ENCODE results near the gene STXBP6. TPM values are rescaled to one million over a fixed set of nuclear protein-coding genes. Genes with fewer than 3 reads are reported as not detected.
"Not testable (repeated sequence)": the region's sequence is repeated elsewhere in the genome, so short reads cannot be mapped to it uniquely, and the experiment has no call there.

The STXBP6 gene
- total RNA-seq, 2 donors from 2014 or later: 13.5 to 20.2 TPM

- H3K36me3 ChIP-seq: no peaks in the 10 kb centered on the region
- peaks cover 0 to 7% of the 10 kb centered on the region in 2 donors for H3K4me1 ChIP-seq
- no peaks in the 10 kb centered on the region for H3K9me3 ChIP-seq
- no peaks in the 10 kb centered on the region for H3K27me3 ChIP-seq
- no peak overlapping the region for H3K4me3 ChIP-seq
- TF ChIP-seq CTCF (IDR thresholded peaks at IDR 0.05): no peak
- H3K27ac ChIP-seq: no peak overlapping the region
- no peak for DNase-seq (ENCODE audit: low spot score)
Measured at GRCh38 chr14:24937300-24937699, 112.6 kb downstream of the STXBP6 start.

DNA sequence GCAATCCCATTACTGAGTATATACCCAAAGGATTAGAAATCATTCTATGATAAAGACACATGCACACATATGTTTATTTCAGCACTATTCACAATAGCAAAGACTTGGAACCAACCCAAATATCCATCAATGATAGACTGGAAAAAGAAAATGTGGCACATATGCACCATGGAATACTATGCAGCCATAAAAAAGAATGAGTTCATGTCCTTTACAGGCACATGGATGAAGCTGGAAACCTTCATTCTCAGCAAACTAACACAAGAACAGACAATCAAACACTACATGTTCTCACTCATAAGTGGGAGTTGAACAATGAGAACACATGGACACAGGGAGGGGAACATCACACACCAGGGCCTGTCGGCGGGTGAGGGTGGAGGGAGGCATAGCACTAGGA, 113.2 kb downstream of the STXBP6 start:
- not testable (repeated sequence) for H3K9me3 ChIP-seq; H3K36me3 ChIP-seq; DNase-seq (ENCODE audit: low spot score); H3K27ac ChIP-seq; H3K4me1 ChIP-seq; H3K27me3 ChIP-seq; H3K4me3 ChIP-seq

DNA sequence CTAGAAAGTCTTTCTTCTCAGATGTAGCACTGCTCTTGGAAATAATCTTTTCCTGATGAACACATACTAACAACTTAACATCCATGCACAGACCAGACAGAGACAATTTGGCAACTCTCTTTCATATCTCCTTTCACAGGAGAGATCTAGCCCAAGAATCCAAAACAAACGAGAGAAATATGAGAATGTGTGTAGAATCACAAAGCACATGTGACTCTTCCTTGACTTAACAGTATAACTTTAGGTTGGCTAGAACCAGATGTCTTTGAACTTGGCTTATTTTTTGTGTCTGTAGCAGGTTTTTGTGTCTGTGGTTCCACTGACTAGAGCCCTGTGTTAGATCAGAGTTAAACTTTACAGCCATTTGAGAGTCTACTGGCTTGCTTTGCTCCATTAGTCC, 114.2 kb downstream of the STXBP6 start:
- Histone ChIP-seq H3K27ac (no peak overlapping the region), H3K27me3 (no peaks in the 10 kb centered on the region), H3K4me1 (peaks cover 0 to 7% of the 10 kb centered on the region in 2 donors), H3K9me3 (no peaks in the 10 kb centered on the region), H3K4me3 (no peak overlapping the region), H3K36me3 (no peaks in the 10 kb centered on the region)
- no peak for TF ChIP-seq CTCF (IDR thresholded peaks at IDR 0.05)
- DNase-seq (ENCODE audit: low spot score): no peak

DNA sequence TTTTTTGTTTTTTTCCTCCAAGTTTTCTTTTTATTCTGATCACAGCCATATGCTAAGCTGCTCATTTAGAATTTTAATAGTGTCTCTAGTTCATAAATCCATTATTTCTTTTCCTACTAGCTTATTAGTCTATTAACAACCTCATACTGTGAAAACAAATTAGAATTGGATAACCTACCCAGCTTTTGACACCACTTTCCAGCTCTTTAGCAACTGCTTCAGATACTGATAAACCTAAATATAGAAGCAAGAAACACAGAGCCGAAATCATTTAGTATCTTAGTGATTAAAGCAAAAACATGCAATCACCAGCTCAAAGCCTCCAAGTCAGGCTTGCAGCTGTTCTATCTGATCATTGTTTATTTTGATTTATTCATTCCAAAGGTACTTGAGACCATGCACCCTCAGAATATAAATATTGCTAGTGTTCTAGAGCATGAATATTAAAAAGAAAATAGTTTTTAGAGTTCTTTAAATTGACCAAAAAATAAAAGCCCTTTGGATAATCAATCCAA, 121.5 kb downstream of the STXBP6 start:
- H3K27ac ChIP-seq: peak overlapping the region in 1 of 2 donors; percentile 9
- H3K27me3 ChIP-seq: no peaks in the 10 kb centered on the region
- H3K9me3 ChIP-seq: no peaks in the 10 kb centered on the region
- no peak overlapping the region for H3K4me3 ChIP-seq
- no peaks in the 10 kb centered on the region for H3K36me3 ChIP-seq
- H3K4me1 ChIP-seq: peaks cover 0 to 42% of the 10 kb centered on the region in 2 donors
- TF ChIP-seq CTCF (IDR thresholded peaks at IDR 0.05): no peak
- DNase-seq (ENCODE audit: low spot score): no peak

- H3K36me3 ChIP-seq: no peaks in the 10 kb centered on the region
- H3K27ac ChIP-seq: no peak overlapping the region
- no peak for TF ChIP-seq CTCF (IDR thresholded peaks at IDR 0.05)
- H3K9me3 ChIP-seq: no peaks in the 10 kb centered on the region
- DNase-seq (ENCODE audit: low spot score): no peak
- no peaks in the 10 kb centered on the region for H3K27me3 ChIP-seq
- H3K4me1 ChIP-seq: peaks cover 0 to 42% of the 10 kb centered on the region in 2 donors
- no peak overlapping the region for H3K4me3 ChIP-seq
Measured at GRCh38 chr14:24927809-24928208, 122.1 kb downstream of the STXBP6 start.

- Histone ChIP-seq H3K27ac (no peak overlapping the region), H3K4me3 (no peak overlapping the region), H3K27me3 (no peaks in the 10 kb centered on the region), H3K9me3 (no peaks in the 10 kb centered on the region), H3K36me3 (no peaks in the 10 kb centered on the region), H3K4me1 (peaks cover 0 to 49% of the 10 kb centered on the region in 2 donors)
- no peak for TF ChIP-seq CTCF (IDR thresholded peaks at IDR 0.05)
- no peak for DNase-seq (ENCODE audit: low spot score)
Measured at GRCh38 chr14:24925771-24926374, 124.1 kb downstream of the STXBP6 start.

All from right atrium auricular region (tissue), 2 donors.